DMS 273 (cell line): Measurements from ENCODE around the gene LIMCH1.
A peak's percentile ranks its signal among the peaks of the same experiment; 100 is the strongest.
"Not testable (repeated sequence)": the region's sequence is repeated elsewhere in the genome, so short reads cannot be mapped to it uniquely, and the experiment has no call there.

Source experiments
- DNase-seq: peaks from one replicate; lab custom pipeline; 2025; ENCODE audit not compliant: unreplicated experiment; lab: John Stamatoyannopoulos, UW

Gene LIMCH1

GRCh38 chr4:41722181-41722580, 184.2 kb downstream of the LIMCH1 start:
- no peak for DNase-seq

GRCh38 chr4:41723286-41723685, 185.3 kb downstream of the LIMCH1 start:
- DNase-seq: no peak

DNA sequence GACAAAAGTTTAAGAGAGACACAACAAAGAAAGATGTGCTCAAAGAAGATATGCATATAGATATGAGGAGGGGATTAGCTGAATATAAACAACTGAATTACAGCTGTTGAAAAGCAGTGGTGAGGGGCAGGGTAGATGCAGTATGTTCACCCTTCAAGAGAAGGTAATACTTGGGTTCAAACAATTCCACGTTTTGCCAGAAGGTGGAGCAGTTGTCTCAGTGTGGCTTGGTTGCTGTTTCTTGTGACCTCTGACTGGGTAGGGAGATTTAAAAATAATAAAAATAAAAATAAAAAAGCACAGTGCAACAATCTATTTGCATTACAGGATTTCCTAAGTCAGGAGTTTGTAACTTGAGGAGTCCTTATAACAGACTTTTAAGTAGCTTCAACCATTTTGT, 187.3 kb downstream of the LIMCH1 start:
- DNase-seq: peak; percentile 22

- no peak for DNase-seq
These were observed 190.1 kb downstream of the LIMCH1 start for GRCh38 chr4:41727861-41728572.

GRCh38 chr4:41728573-41728913, 190.6 kb downstream of the LIMCH1 start:
- DNase-seq: no peak

DNA sequence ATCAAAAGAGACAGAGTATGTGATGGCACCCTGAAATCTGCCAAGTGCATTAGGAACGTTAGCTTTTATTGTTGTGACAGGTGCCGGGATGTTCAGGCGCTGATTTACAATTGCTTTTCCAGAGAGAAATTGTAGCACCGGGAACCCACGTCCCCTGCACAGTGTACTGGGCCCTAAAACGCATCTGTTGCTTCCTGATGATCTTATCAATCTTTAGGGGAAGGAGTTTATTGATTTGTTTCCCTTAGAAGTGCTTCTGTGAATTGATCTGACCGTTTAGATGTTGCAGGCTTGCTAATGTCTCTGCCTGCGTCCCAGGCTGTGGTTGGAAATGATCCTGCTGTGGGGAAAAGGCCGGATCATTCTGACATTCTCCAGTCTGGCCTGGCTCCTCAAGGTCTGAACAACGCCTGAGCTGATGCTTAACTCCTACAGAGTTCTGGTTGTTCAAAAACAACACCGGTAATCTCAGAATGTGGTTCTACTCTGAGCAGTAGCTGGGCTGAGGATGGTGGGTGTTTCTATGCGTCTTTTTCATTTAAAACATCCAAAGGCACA, 193.7 kb downstream of the LIMCH1 start:
- no peak for DNase-seq

DNA sequence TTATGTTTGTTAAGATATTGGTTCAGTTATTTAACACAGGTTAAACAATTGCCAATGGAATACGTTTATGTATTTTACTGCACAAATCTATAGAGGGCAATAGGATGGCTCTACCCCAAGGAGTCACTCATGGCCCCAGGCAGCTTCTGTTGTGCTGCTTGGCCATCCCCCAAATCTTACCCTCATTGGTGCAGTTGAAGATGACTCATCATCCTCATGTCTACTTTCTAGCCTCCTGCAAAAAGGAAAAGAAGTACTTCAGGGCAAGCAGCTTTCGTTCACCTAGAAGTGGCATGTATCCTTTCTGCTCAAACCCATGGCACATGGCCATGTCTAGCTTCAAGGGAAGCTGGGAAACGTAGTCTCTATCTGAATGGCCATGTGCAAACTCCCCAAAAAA, 196.4 kb downstream of the LIMCH1 start:
- peak; percentile 6 for DNase-seq

DNA sequence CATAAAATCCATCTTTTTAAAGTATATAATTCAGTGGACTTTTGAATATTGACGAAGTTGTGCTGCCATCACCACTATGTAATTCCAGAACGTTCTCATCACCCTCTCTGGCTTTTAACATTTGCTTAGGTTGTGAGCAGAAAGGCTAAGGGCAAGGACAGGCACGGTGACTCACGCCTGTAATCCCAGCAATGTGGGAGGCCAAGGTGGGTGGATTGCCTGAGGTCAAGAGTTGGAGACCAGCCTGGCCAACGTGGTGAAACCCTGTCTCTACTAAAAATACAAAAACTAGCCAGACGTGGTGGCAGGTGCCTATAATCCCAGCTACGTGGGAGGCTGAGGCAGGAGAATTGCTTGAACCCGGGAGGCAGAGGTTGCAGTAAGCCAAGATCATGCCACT, 199.5 kb downstream of the LIMCH1 start:
- DNase-seq: not testable (repeated sequence)

- no peak for DNase-seq
These were observed 203.4 kb downstream of the LIMCH1 start for GRCh38 chr4:41741354-41741753.

DNA sequence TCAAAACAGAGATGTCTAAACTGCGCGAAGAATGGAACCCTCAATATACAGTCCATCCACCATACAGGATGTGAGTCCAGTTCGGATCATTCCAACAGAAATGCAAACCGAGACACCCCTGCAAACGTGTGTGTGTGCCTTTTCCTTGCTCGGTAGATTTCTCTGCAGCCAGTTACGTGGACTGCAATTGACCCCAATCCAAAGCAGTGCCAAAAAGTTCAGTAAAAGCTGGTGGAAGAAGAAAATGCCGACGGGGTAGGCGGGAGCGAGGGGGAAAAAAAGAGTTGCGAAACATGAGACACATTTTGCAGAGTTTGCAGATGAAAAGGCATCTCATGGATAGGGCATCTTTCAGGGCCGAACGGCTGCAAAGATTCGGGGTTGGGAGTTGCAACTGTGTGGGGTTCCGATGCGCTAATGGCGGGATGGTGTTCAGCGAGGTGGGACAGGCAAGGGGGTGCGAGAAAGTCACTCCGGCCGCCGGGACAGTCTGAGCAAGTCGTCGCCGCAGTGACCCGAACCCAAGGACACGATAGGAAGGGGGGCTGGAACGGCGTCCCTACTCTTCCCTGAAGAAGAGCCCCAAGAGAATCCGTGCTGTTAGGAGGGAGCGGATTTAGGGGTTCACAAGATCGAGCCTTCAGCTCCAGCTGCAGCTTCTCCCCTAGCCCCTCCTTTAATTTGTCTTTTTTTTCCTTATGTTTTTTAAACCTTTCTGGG, 206.8 kb downstream of the LIMCH1 start:
- no peak for DNase-seq

DNA sequence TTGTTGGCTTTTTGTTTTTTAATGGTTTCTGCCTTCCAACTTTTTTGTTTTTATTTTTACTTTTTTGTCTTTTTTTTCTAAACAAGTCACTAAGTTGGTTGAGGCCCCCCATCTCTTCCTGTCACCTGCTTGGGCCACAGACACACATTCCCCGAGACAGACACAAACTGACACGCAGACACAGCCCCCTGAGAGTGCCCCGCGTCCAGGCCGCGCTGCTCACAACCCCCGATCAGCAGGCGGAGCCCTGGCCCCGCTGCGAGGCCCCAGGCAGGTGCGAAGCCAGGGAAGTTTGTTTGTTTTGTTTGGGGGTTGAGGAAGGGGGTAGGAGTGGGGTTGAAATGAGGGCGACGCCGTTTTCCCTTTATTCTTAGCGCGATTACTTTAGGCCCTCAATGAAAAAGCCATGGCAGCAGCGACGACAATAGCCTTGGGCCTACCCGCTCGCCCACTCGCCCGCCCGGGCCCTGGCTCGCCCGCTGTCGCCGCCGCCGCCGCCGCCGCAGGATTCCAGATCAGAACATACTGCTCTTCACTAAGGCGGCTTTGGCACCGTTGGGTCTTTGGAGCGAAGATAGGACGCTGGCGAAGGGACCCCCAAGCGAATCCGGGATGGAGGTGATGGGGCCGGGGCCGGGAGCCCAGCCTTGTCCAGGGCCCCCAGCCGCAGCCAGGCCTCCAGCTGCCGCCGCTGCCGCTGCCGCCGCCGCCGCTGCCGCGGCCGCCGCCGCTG, 207.5 kb downstream of the LIMCH1 start:
- DNase-seq: no peak

- no peak for DNase-seq
These were observed 208.1 kb downstream of the LIMCH1 start for GRCh38 chr4:41746025-41746439.

DNA sequence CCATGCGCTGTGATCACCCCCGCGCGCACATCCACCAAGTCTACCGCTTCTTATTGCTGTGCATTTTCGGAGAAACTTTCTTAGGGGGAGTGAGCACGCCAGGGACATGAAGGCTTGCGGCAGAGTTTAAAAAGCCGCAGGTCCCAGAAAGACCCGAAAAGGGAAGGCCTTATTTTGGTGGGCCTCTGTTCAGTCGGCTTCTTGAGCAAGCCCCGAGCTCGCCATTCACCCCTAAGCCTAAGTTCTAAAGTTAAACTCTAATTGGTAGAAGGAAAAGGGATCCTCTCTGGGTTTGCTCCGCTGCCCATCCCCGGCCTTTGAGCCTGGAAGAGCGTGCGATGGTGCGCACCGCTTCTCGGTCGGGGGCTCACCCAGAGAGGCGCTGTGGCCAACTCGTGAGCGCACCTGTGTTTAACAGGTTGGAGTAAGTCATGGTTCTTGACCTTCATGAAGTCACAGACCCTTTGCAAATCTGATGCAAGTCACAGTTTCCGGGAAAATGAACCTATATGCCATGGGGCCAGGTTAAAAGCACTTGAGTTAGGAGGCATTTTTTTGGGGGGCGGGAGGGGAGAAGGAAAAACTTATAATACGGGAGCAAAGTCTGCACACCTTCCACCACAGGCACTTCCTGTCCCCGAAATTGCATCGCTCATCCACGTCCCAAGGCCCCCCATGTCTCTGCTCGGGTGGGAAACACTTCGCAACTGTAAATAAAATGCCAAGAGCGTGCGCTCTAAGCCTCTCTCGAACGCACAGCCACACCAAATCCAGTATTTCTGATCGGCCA, 208.7 kb downstream of the LIMCH1 start:
- DNase-seq: no peak

GRCh38 chr4:41747230-41748055, 209.5 kb downstream of the LIMCH1 start:
- DNase-seq: no peak

- DNase-seq: no peak
These were observed 210.2 kb downstream of the LIMCH1 start for GRCh38 chr4:41748074-41748570.

DNA sequence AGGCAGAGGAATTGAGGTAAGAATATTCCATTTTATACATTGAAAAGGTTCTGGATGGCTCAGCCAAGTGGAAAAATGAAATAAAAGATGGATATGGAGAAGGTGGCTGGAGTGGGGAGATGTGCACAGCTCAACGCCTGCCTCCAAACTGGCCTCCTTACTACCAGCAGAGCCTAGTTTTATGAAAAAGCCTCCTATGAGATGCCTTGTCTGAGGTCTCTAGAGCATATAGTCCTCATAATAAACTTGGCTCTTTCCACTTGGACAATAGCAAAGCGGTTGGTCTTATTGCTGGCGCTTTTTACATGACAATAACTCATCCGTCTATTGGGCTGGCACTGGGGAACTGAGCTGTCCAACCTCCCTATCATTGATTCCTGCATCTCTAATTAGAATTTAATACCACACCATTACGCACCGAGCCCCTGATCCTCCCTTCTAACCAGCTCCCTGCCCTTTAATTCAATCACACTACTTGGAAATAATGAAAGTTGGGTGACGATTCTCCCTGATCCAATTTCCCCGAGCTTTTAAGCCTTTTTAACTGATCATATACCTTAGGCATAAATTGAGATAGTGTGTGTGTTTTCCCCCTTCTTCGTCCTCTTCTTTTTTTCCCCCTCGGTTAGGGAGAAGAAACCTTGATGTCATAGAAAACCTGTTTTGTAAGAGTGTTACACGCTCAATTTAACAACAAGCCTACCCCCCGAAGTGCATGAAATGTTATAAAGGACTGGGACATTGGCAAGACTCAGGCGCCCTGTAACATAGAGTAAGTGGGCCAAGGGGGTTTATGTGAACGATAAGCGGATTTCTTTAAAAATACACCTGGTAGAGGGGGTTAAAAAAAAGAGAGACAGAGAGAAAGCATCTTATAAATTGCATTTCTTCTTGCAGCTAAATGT, 210.9 kb downstream of the LIMCH1 start, which contains the start of gene PHOX2B:
TSS of gene PHOX2B (minus strand) at position 155 of the 905 bp plus-strand sequence. CDS start at position 40, 115 bp downstream.
- DNase-seq: no peak

DNA sequence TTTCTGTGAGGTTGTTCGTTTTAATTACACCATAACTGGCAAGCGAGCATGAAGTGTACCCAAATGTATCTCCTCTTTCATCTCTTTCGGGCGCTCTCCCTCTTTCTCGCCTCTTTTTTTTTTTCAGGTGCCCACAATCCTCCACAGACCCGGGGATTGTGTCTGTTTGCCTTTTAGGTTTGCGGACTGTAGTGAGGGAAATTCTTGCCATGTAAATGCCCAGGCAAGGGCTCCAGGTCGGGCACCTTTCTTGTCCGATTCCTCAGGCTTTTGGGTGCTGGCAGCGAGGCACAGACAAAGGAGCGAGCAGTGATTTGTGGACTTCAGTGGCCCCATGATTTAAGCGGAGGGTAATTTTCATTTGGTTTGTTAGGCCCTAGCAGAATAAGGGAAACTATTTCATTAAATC, 211.7 kb downstream of the LIMCH1 start:
- DNase-seq: no peak
